ENCODE results near the gene OR4D9.

- TF ChIP-seq CTCF (IDR thresholded peaks at IDR 0.05; ENCODE audit: low read length) (no peak), EZH2 (IDR thresholded peaks at IDR 0.05; ENCODE audit: borderline replicate concordance, low read length) (no peak)
Measured at GRCh38 chr11:59553323-59553722, 42.0 kb downstream of the OR4D9 start.

Measured in OCI-LY1 (cell line).